Astrocyte of the spinal cord (primary cell): ENCODE measurements around the gene WDR31.

Source experiments
- DNase-seq: peaks from one replicate; pipeline ENCODE4 v3.0.0; 2011; ENCODE audit warnings: low read depth, low spot score
- H3K4me3 ChIP-seq: 2 replicates; pipeline ENCODE4 v1.5.1; 2011; ENCODE audit warnings: low read depth, mild to moderate bottlenecking, low read length, moderate library complexity
- in situ Hi-C: cut with HindIII; loops from 2 replicates; pipeline ENCODE4 v1.10.0; 2017; ENCODE audit warnings: low sequenced_read_pairs
- TF ChIP-seq, protein P1 (sequence below): IDR thresholded peaks from 2 replicates; pipeline ENCODE4 v1.5.1; 2012; ENCODE audit warnings: low read depth, mild to moderate bottlenecking, low read length, inconsistent platforms

Gene WDR31

GRCh38 chr9:113337714-113338113 is 2.4 kb downstream of the WDR31 start:
- TF ChIP-seq, protein P1, sequence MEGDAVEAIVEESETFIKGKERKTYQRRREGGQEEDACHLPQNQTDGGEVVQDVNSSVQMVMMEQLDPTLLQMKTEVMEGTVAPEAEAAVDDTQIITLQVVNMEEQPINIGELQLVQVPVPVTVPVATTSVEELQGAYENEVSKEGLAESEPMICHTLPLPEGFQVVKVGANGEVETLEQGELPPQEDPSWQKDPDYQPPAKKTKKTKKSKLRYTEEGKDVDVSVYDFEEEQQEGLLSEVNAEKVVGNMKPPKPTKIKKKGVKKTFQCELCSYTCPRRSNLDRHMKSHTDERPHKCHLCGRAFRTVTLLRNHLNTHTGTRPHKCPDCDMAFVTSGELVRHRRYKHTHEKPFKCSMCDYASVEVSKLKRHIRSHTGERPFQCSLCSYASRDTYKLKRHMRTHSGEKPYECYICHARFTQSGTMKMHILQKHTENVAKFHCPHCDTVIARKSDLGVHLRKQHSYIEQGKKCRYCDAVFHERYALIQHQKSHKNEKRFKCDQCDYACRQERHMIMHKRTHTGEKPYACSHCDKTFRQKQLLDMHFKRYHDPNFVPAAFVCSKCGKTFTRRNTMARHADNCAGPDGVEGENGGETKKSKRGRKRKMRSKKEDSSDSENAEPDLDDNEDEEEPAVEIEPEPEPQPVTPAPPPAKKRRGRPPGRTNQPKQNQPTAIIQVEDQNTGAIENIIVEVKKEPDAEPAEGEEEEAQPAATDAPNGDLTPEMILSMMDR = no peak
- H3K4me3 ChIP-seq = no peak overlapping the region
- no peak for DNase-seq
- in situ Hi-C loops = no loop called here

DNA sequence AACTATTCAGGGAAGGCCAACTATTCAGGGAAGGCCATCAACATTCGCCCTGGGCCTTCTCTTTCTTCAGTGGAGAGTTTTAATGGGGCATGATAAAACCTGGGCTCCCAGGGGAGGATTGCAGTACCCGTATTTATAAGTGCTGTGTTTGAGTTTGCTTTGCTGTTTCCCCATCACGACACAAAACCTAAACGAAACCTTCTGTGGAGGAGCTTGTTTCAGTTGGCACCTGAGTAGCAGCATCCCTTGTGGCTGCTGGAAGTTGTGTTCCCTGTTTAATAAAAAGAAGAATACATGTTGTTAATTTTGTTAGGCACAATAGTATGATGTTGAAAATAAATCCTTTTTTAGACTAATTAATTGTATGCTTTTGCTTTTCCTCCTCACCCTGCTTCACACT is 8.3 kb downstream of the WDR31 start:
- no peak overlapping the region for H3K4me3 ChIP-seq
- in situ Hi-C loops = no loop called here
- TF ChIP-seq, protein P1 = no peak
- no peak for DNase-seq

GRCh38 chr9:113328045-113328782 is 11.9 kb downstream of the WDR31 start:
- TF ChIP-seq, protein P1 = no peak
- H3K4me3 ChIP-seq = no peak overlapping the region
- DNase-seq = no peak
- in situ Hi-C loops = no loop called here

GRCh38 chr9:113326230-113326629 is 13.8 kb downstream of the WDR31 start:
- in situ Hi-C loops = no loop called here
- no peak for DNase-seq
- TF ChIP-seq, protein P1 = no peak
- H3K4me3 ChIP-seq = no peak overlapping the region

DNA sequence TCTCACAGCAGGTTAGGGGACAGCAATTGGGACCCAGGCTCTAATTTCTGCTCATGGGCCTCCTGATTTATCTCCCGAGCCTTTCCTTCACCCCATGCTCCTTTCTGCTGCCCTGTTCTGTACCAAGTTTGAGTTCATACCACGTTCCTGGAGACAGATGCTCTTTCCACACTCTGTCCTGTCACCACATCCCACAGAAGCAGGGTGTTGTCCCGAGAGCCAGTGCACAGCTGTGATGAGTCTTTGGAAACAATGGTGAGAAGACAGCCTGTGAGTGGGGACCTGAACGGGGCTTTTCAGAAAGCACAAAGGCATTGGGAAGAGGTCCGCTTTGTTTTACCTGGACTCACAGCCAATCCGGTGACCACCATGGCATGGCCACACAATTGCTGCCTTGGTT is 17.4 kb downstream of the WDR31 start:
- H3K4me3 ChIP-seq = no peak overlapping the region
- in situ Hi-C loops = no loop called here
- DNase-seq = no peak
- TF ChIP-seq, protein P1 = no peak

- DNase-seq = no peak
- in situ Hi-C loops = no loop called here
- no peak overlapping the region for H3K4me3 ChIP-seq
- TF ChIP-seq, protein P1 = no peak
Measured at GRCh38 chr9:113320051-113320450, 20.0 kb downstream of the WDR31 start.

- in situ Hi-C loops = no loop called here
- DNase-seq = no peak
- TF ChIP-seq, protein P1 = no peak
- H3K4me3 ChIP-seq = no peak overlapping the region
Measured at GRCh38 chr9:113319054-113319453, 21.0 kb downstream of the WDR31 start.
